ACC112 (cell line): Measurements from ENCODE around the gene TRA2B.
A peak's percentile ranks its signal among the peaks of the same experiment; 100 is the strongest.
"Not testable (repeated sequence)": the region's sequence is repeated elsewhere in the genome, so short reads cannot be mapped to it uniquely, and the experiment has no call there.

ENCODE experiments used
- H2AFZ ChIP-seq: fragments of 200-600 bp; sonication (generic); one replicate; pipeline ENCODE4 v1.6.0; 2017; ENCODE audit warnings: antibody characterized with exemption, low read length; ENCODE audit not compliant: unreplicated experiment
- H3K27ac ChIP-seq: fragments of 200-600 bp; sonication (generic); 2 replicates; pipeline ENCODE4 v1.5.1; 2014; ENCODE audit warnings: low read depth, mild to moderate bottlenecking, antibody characterized with exemption, low read length, moderate library complexity
- H3K27me3 ChIP-seq: fragments of 200-600 bp; sonication (generic); 2 replicates; pipeline ENCODE4 v1.6.1; 2014; ENCODE audit warnings: mild to moderate bottlenecking, antibody characterized with exemption, low read length, moderate library complexity, mixed read lengths; ENCODE audit not compliant: insufficient read depth
- H3K36me3 ChIP-seq: fragments of 200-600 bp; sonication (generic); 2 replicates; pipeline ENCODE4 v1.6.1; 2016; ENCODE audit warnings: mild to moderate bottlenecking, antibody characterized with exemption, low read length, moderate library complexity, mixed read lengths; ENCODE audit not compliant: insufficient read depth
- H3K4me1 ChIP-seq: fragments of 200-600 bp; sonication (generic); one replicate; pipeline ENCODE4 v1.6.1; 2016; ENCODE audit warnings: low read length, mixed read lengths; ENCODE audit not compliant: insufficient read depth, unreplicated experiment, control insufficient read depth
- H3K4me3 ChIP-seq: fragments of 200-600 bp; sonication (generic); 2 replicates; pipeline ENCODE4 v1.5.1; 2014; ENCODE audit warnings: mild to moderate bottlenecking, low read depth, low read length
- H3K79me2 ChIP-seq: fragments of 200-600 bp; sonication (generic); one replicate; pipeline ENCODE4 v1.6.0; 2016; ENCODE audit warnings: low read length; ENCODE audit not compliant: control insufficient read depth, unreplicated experiment, insufficient read depth

The TRA2B gene

GRCh38 chr3:185911076-185911448 lies 26.8 kb downstream of the TRA2B start:
- not testable (repeated sequence) for H3K79me2 ChIP-seq, H3K27me3 ChIP-seq, H3K4me3 ChIP-seq, H3K4me1 ChIP-seq, H3K27ac ChIP-seq, H2AFZ ChIP-seq
- H3K36me3 ChIP-seq = peaks cover 25% of the 10 kb centered on the region

GRCh38 chr3:185910322-185911075 lies 27.3 kb downstream of the TRA2B start:
- peaks cover 20% of the 10 kb centered on the region for H3K36me3 ChIP-seq
- H3K79me2 ChIP-seq, H3K4me1 ChIP-seq, H3K27me3 ChIP-seq, H2AFZ ChIP-seq, H3K27ac ChIP-seq, H3K4me3 ChIP-seq: not testable (repeated sequence)

GRCh38 chr3:185909913-185910312 lies 27.9 kb downstream of the TRA2B start:
- H3K27ac ChIP-seq, H3K79me2 ChIP-seq, H2AFZ ChIP-seq, H3K27me3 ChIP-seq, H3K4me3 ChIP-seq, H3K4me1 ChIP-seq: not testable (repeated sequence)
- peaks cover 14% of the 10 kb centered on the region for H3K36me3 ChIP-seq

GRCh38 chr3:185900228-185900627 lies 37.6 kb downstream of the TRA2B start:
- Histone ChIP-seq H3K27me3 (no peaks in the 10 kb centered on the region), H3K36me3 (no peaks in the 10 kb centered on the region), H3K27ac (peak overlapping the region; percentile 18; the same call in 1 of the 2 replicates), H3K4me1 (peaks cover 13% of the 10 kb centered on the region), H3K4me3 (no peak overlapping the region), H3K79me2 (no peaks in the 10 kb centered on the region), H2AFZ (no peak overlapping the region)

GRCh38 chr3:185896636-185897035 lies 41.2 kb downstream of the TRA2B start:
- Histone ChIP-seq H3K27ac (no peak overlapping the region), H3K27me3 (no peaks in the 10 kb centered on the region), H3K4me3 (no peak overlapping the region), H3K4me1 (peaks cover 13% of the 10 kb centered on the region), H3K36me3 (no peaks in the 10 kb centered on the region), H2AFZ (no peak overlapping the region), H3K79me2 (no peaks in the 10 kb centered on the region)

- Histone ChIP-seq H3K27ac (no peak overlapping the region), H3K79me2 (no peaks in the 10 kb centered on the region), H2AFZ (no peak overlapping the region), H3K36me3 (no peaks in the 10 kb centered on the region), H3K4me3 (no peak overlapping the region), H3K4me1 (no peaks in the 10 kb centered on the region), H3K27me3 (no peaks in the 10 kb centered on the region)
Measured at GRCh38 chr3:185887066-185887465, 50.7 kb downstream of the TRA2B start.

GRCh38 chr3:185884641-185885040 lies 53.2 kb downstream of the TRA2B start:
- no peak overlapping the region for H2AFZ ChIP-seq
- no peak overlapping the region for H3K4me3 ChIP-seq
- H3K4me1 ChIP-seq = peaks cover 6% of the 10 kb centered on the region
- H3K27me3 ChIP-seq = no peaks in the 10 kb centered on the region
- H3K36me3 ChIP-seq = no peaks in the 10 kb centered on the region
- H3K79me2 ChIP-seq = no peaks in the 10 kb centered on the region
- H3K27ac ChIP-seq = no peak overlapping the region

GRCh38 chr3:185881926-185882325 lies 55.9 kb downstream of the TRA2B start:
- Histone ChIP-seq H3K79me2 (no peaks in the 10 kb centered on the region), H2AFZ (no peak overlapping the region), H3K36me3 (no peaks in the 10 kb centered on the region), H3K4me1 (peaks cover 6% of the 10 kb centered on the region), H3K27ac (no peak overlapping the region), H3K4me3 (no peak overlapping the region), H3K27me3 (no peaks in the 10 kb centered on the region)

GRCh38 chr3:185880600-185880999 lies 57.2 kb downstream of the TRA2B start:
- Histone ChIP-seq H3K79me2 (no peaks in the 10 kb centered on the region), H3K4me3 (no peak overlapping the region), H3K27me3 (no peaks in the 10 kb centered on the region), H3K4me1 (peaks cover 6% of the 10 kb centered on the region), H3K36me3 (no peaks in the 10 kb centered on the region), H3K27ac (no peak overlapping the region), H2AFZ (no peak overlapping the region)

- Histone ChIP-seq H3K27me3 (no peaks in the 10 kb centered on the region), H3K4me3 (no peak overlapping the region), H2AFZ (no peak overlapping the region), H3K79me2 (no peaks in the 10 kb centered on the region), H3K36me3 (no peaks in the 10 kb centered on the region), H3K27ac (no peak overlapping the region), H3K4me1 (peaks cover 6% of the 10 kb centered on the region)
Measured at GRCh38 chr3:185878920-185879319, 58.9 kb downstream of the TRA2B start.

- H3K79me2 ChIP-seq = no peaks in the 10 kb centered on the region
- H3K4me3 ChIP-seq = no peak overlapping the region
- H3K4me1 ChIP-seq = no peaks in the 10 kb centered on the region
- no peaks in the 10 kb centered on the region for H3K36me3 ChIP-seq
- H3K27me3 ChIP-seq = no peaks in the 10 kb centered on the region
- H2AFZ ChIP-seq = no peak overlapping the region
- H3K27ac ChIP-seq = no peak overlapping the region
Measured at GRCh38 chr3:185874119-185874518, 63.7 kb downstream of the TRA2B start.
